Neuron (in vitro differentiated cells): Measurements from ENCODE around the gene SCYL1.

Experiments used
- H2AFZ ChIP-seq: one replicate; pipeline ENCODE4 v1.6.1; 2013; ENCODE audit warnings: low read depth, mild to moderate bottlenecking, inconsistent platforms, low read length, moderate library complexity
- H3K27me3 ChIP-seq: one replicate; pipeline ENCODE4 v1.6.1; 2013; ENCODE audit warnings: low read length; ENCODE audit not compliant: insufficient read depth
- H3K36me3 ChIP-seq: one replicate; pipeline ENCODE4 v1.6.1; 2013; ENCODE audit warnings: low read length; ENCODE audit not compliant: insufficient read depth
- H3K4me1 ChIP-seq: one replicate; pipeline ENCODE4 v1.6.1; 2013; ENCODE audit warnings: low read length; ENCODE audit not compliant: insufficient read depth
- H3K4me3 ChIP-seq: 2 replicates; pipeline ENCODE4 v1.5.1; 2013; ENCODE audit warnings: mild to moderate bottlenecking, low read length, moderate library complexity
- H3K9me3 ChIP-seq: one replicate; pipeline ENCODE4 v1.6.1; 2013; ENCODE audit warnings: low read length

Gene SCYL1

DNA sequence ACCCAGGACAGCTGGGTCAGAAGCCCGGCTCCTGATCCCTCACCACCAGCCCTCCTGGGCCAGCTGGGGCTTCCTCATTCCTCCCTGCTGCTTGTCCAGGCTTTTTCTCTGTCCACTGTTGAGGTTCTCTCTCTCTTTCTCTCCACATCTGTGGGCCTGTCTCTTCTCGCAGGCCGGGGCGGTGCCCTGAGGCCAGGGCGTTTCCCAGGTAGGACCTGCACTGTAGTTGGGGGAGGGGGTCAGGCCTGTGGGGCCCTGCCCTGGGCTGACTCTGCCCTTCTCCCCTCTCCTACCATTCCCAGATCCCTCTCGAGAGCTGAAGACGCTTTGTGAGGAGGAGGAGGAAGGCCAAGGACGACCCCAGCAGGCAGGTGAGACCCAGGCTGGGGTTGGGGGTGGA lies 55.9 kb downstream of the SCYL1 start:
- H2AFZ ChIP-seq: no peak overlapping the region
- no peaks in the 10 kb centered on the region for H3K27me3 ChIP-seq
- H3K4me1 ChIP-seq: peaks cover 22% of the 10 kb centered on the region
- H3K9me3 ChIP-seq: no peaks in the 10 kb centered on the region
- H3K4me3 ChIP-seq: no peak overlapping the region
- H3K36me3 ChIP-seq: no peaks in the 10 kb centered on the region

DNA sequence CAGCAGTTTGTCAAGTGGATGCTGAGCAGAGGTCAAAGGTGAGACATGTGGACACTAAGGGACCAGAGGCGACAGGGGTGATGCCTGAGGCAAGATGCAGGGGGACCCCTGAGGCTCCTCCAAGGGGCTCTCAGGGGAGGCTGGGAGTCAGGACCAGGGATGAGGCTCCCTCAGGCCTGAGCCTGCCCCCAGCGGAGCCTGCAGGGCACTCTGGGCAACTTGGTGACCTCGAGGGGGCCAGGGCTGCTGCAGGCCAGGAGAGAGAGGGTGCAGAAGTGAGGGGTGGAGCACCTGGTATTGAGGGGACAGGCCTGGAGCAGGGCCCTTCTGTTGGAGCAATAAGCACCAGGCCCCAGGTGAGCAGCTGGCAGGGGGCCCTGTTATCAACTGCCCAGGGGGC lies 57.0 kb downstream of the SCYL1 start:
- no peak overlapping the region for H3K4me3 ChIP-seq
- no peaks in the 10 kb centered on the region for H3K27me3 ChIP-seq
- H3K4me1 ChIP-seq: peaks cover 28% of the 10 kb centered on the region

GRCh38 chr11:65583589-65583988 lies 58.7 kb downstream of the SCYL1 start:
- H2AFZ ChIP-seq: no peak overlapping the region
- H3K27me3 ChIP-seq: no peaks in the 10 kb centered on the region
- H3K4me3 ChIP-seq: no peak overlapping the region
- H3K9me3 ChIP-seq: no peaks in the 10 kb centered on the region
- peaks cover 30% of the 10 kb centered on the region for H3K4me1 ChIP-seq
- H3K36me3 ChIP-seq: no peaks in the 10 kb centered on the region

More for the DNA sequence above, 57.0 kb downstream of the SCYL1 start:
- Histone ChIP-seq H3K36me3 (no peaks in the 10 kb centered on the region), H2AFZ (no peak overlapping the region), H3K9me3 (no peaks in the 10 kb centered on the region)

DNA sequence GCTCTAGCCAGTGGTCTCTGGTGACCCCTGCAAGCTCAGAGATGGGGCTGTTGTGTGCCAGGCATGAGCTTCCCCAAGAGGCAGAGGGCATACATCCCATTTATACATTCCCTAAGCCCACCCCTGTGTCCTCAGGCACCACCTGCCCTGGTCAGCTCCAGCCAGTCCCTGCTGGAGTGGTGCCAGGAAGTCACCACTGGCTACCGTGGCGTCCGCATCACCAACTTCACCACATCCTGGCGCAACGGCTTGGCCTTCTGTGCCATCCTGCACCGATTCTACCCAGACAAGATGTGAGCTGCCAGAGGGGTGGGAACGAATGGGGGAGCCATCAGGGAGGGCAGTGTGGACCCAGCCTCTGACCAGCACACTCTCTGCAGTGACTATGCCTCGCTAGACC lies 59.2 kb downstream of the SCYL1 start:
- Histone ChIP-seq H3K36me3 (no peaks in the 10 kb centered on the region), H2AFZ (no peak overlapping the region), H3K27me3 (no peaks in the 10 kb centered on the region), H3K9me3 (no peaks in the 10 kb centered on the region), H3K4me1 (peaks cover 30% of the 10 kb centered on the region), H3K4me3 (no peak overlapping the region)

GRCh38 chr11:65584723-65585171 lies 59.9 kb downstream of the SCYL1 start:
- no peaks in the 10 kb centered on the region for H3K27me3 ChIP-seq
- H3K9me3 ChIP-seq: no peaks in the 10 kb centered on the region
- H2AFZ ChIP-seq: no peak overlapping the region
- H3K4me3 ChIP-seq: no peak overlapping the region
- peaks cover 36% of the 10 kb centered on the region for H3K4me1 ChIP-seq
- H3K36me3 ChIP-seq: no peaks in the 10 kb centered on the region

- Histone ChIP-seq H3K36me3 (no peaks in the 10 kb centered on the region), H3K4me1 (peaks cover 40% of the 10 kb centered on the region), H2AFZ (no peak overlapping the region), H3K4me3 (no peak overlapping the region), H3K27me3 (no peaks in the 10 kb centered on the region), H3K9me3 (no peaks in the 10 kb centered on the region)
Observed at GRCh38 chr11:65585396-65586246, 60.7 kb downstream of the SCYL1 start.

- no peak overlapping the region for H2AFZ ChIP-seq
- no peak overlapping the region for H3K4me3 ChIP-seq
- no peaks in the 10 kb centered on the region for H3K27me3 ChIP-seq
- H3K9me3 ChIP-seq: no peaks in the 10 kb centered on the region
- peaks cover 40% of the 10 kb centered on the region for H3K4me1 ChIP-seq
- H3K36me3 ChIP-seq: no peaks in the 10 kb centered on the region
Observed at GRCh38 chr11:65586247-65586630, 61.4 kb downstream of the SCYL1 start.

- no peaks in the 10 kb centered on the region for H3K27me3 ChIP-seq
- no peak overlapping the region for H2AFZ ChIP-seq
- no peak overlapping the region for H3K4me3 ChIP-seq
- peaks cover 40% of the 10 kb centered on the region for H3K4me1 ChIP-seq
- H3K36me3 ChIP-seq: no peaks in the 10 kb centered on the region
- H3K9me3 ChIP-seq: no peaks in the 10 kb centered on the region
Observed at GRCh38 chr11:65586676-65587075, 61.8 kb downstream of the SCYL1 start.
